WTC11 (cell line): ENCODE measurements around the gene SLC25A21. TPM values are rescaled to one million over a fixed set of nuclear protein-coding genes. Genes with fewer than 3 reads are reported as not detected.

Source experiments
- ATAC-seq: fragments of 200-7000 bp; cut with Tn5 transposase; 2 replicates; pipeline ENCODE4 v1.10.0; 2021; ENCODE audit warnings: mild to moderate bottlenecking, moderate library complexity
- CTCF ChIA-PET: fragments of 300-600 bp; sonication (Branson Sonifier 250); formaldehyde crosslinking; loops from one replicate; lab custom pipeline; 2021; ENCODE audit warnings: antibody characterized with exemption; lab: Charles Lee
- POLR2A ChIA-PET: fragments of 350-600 bp; sonication (Branson Sonifier 250); formaldehyde crosslinking; loops from one replicate; lab custom pipeline; 2021; ENCODE audit warnings: antibody characterized with exemption; lab: Charles Lee
- DNase-seq: peaks from one replicate; pipeline ENCODE4 v3.0.0; 2021; ENCODE audit warnings: low spot score
- H3K27ac Mint-ChIP-seq: 2 replicates; pipeline ENCODE4 v1.8.0; 2021; ENCODE audit warnings: mixed read lengths
- H3K27me3 Mint-ChIP-seq: 2 replicates; pipeline ENCODE4 v1.8.0; 2021; ENCODE audit warnings: low read depth, mild to moderate bottlenecking, moderate library complexity, mixed read lengths
- H3K36me3 Mint-ChIP-seq: 2 replicates; pipeline ENCODE4 v1.8.0; 2021; ENCODE audit warnings: mixed read lengths
- H3K4me1 Mint-ChIP-seq: 2 replicates; pipeline ENCODE4 v1.8.0; 2022; ENCODE audit warnings: mixed read lengths
- H3K4me3 Mint-ChIP-seq: 2 replicates; pipeline ENCODE4 v1.8.0; 2021; ENCODE audit warnings: mild to moderate bottlenecking, moderate library complexity, mixed read lengths
- H3K9me3 Mint-ChIP-seq: 2 replicates; pipeline ENCODE4 v1.8.0; 2021; ENCODE audit warnings: mixed read lengths
- ELF4 ChIP-seq: sonication (generic); formaldehyde crosslinking; IDR thresholded peaks from 2 replicates; pipeline ENCODE4 v1.8.1; 2022; ENCODE audit warnings: low read depth, mild to moderate bottlenecking, moderate library complexity, missing genetic modification reagents
- ERG ChIP-seq: fragments of 250-450 bp; sonication (Bioruptor Pico); IDR thresholded peaks from 2 replicates; pipeline ENCODE4 v1.8.0; 2021; ENCODE audit warnings: mild to moderate bottlenecking
- FOXK1 ChIP-seq: sonication (generic); formaldehyde crosslinking; IDR thresholded peaks from 2 replicates; pipeline ENCODE4 v1.8.0; 2022; ENCODE audit warnings: mild to moderate bottlenecking, moderate library complexity, missing genetic modification reagents
- GTF2I ChIP-seq: fragments of 250-450 bp; sonication (Bioruptor Pico); conservative IDR thresholded peaks from 2 replicates; pipeline ENCODE4 v1.4.0; 2021; ENCODE audit warnings: mild to moderate bottlenecking
- KAT7 ChIP-seq: sonication (generic); formaldehyde crosslinking; IDR thresholded peaks from 2 replicates; pipeline ENCODE4 v1.8.1; 2023; ENCODE audit warnings: missing genetic modification reagents, mild to moderate bottlenecking, borderline replicate concordance
- MLX ChIP-seq: sonication (generic); formaldehyde crosslinking; IDR thresholded peaks from 2 replicates; pipeline ENCODE4 v1.8.1; 2023; ENCODE audit warnings: mild to moderate bottlenecking, missing genetic modification reagents, moderate library complexity
- MYBL2 ChIP-seq: sonication (generic); formaldehyde crosslinking; IDR thresholded peaks from 2 replicates; pipeline ENCODE4 v1.8.1; 2023; ENCODE audit warnings: mild to moderate bottlenecking, moderate library complexity, missing genetic modification reagents
- NFATC4 ChIP-seq: fragments of 250-450 bp; sonication (Bioruptor Pico); IDR thresholded peaks from 2 replicates; pipeline ENCODE4 v1.9.0; 2021; ENCODE audit warnings: mild to moderate bottlenecking
- NFE2L1 ChIP-seq: sonication (generic); formaldehyde crosslinking; IDR thresholded peaks from 2 replicates; pipeline ENCODE4 v1.8.1; 2023; ENCODE audit warnings: missing genetic modification reagents
- NR3C1 ChIP-seq: sonication (generic); formaldehyde crosslinking; conservative IDR thresholded peaks from 2 replicates; pipeline ENCODE4 v1.8.1; 2023; ENCODE audit warnings: low read depth, mild to moderate bottlenecking, missing genetic modification reagents
- SMAD4 ChIP-seq: sonication (generic); formaldehyde crosslinking; IDR thresholded peaks from 2 replicates; pipeline ENCODE4 v1.8.0; 2022; ENCODE audit warnings: mild to moderate bottlenecking, missing genetic modification reagents
- TCF7 ChIP-seq: sonication (generic); formaldehyde crosslinking; IDR thresholded peaks from 2 replicates; pipeline ENCODE4 v1.8.0; 2022; ENCODE audit warnings: mild to moderate bottlenecking, low read depth, missing genetic modification reagents, moderate library complexity
- TEAD1 ChIP-seq: sonication (generic); formaldehyde crosslinking; IDR thresholded peaks from 2 replicates; pipeline ENCODE4 v1.8.0; 2022; ENCODE audit warnings: mild to moderate bottlenecking, missing genetic modification reagents
- TP53 ChIP-seq: sonication (generic); formaldehyde crosslinking; IDR thresholded peaks from 2 replicates; pipeline ENCODE4 v1.8.1; 2023; ENCODE audit warnings: mild to moderate bottlenecking, missing genetic modification reagents
- ZNF416 ChIP-seq: fragments of 250-450 bp; sonication (Bioruptor Pico); IDR thresholded peaks from 2 replicates; pipeline ENCODE4 v1.9.0; 2021; ENCODE audit warnings: mild to moderate bottlenecking, inconsistent platforms
- ZNF671 ChIP-seq: fragments of 250-450 bp; sonication (Bioruptor Pico); IDR thresholded peaks from 2 replicates; pipeline ENCODE4 v1.8.0; 2021; ENCODE audit warnings: mild to moderate bottlenecking
- total RNA-seq: library from RNA; stranded (reverse); gene quantifications from 3 replicates; pipeline ENCODE4 v1.2.3, GENCODE V29; 2021
- TF ChIP-seq, protein P1 (sequence below): fragments of 250-450 bp; sonication (Bioruptor Pico); conservative IDR thresholded peaks from 2 replicates; pipeline ENCODE4 v1.9.0; 2021; ENCODE audit warnings: mild to moderate bottlenecking
- TF ChIP-seq, protein P2 (sequence below): sonication (generic); formaldehyde crosslinking; conservative IDR thresholded peaks from 2 replicates; pipeline ENCODE4 v1.8.1; 2023; ENCODE audit warnings: mild to moderate bottlenecking, low read depth, missing genetic modification reagents, moderate library complexity
- TF ChIP-seq, protein P3 (sequence below): sonication (generic); formaldehyde crosslinking; IDR thresholded peaks from 2 replicates; pipeline ENCODE4 v1.8.1; 2023; ENCODE audit warnings: mild to moderate bottlenecking, missing genetic modification reagents
- TF ChIP-seq, protein P4 (sequence below): sonication (generic); formaldehyde crosslinking; IDR thresholded peaks from 2 replicates; pipeline ENCODE4 v1.8.1; 2023; ENCODE audit warnings: mild to moderate bottlenecking, missing genetic modification reagents, borderline replicate concordance

SLC25A21 gene
- total RNA-seq, 1 experiment from 2014 or later: 8.2 TPM

DNA sequence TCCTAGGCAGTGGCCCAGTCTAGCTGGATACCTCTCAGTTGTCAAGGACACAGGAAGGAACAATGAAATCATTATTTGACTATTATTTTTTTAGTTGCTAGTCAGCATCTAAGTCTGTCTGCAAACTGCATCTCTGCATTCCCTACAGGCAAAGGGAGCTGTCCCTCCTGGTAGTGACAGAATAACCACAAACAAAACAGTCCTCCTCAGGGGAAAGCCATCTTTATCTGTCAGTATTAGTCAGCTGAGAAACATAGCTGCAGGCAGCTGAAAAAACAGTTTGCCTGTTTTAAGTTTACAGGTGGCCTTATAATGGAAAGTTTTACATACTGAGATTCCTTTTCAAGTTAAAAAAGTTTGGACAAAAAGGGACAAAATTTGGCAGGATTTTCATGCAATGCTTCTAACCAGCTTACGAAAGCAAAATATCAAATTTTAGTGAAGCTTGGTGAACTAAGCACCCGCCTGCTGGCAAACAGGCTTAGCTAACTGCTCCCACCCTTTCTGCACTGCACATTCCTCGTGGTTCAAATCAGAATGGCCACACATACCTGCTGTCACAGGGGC is 29.5 kb downstream of the SLC25A21 start:
- no peak for DNase-seq
- no peak overlapping the region for H3K4me3 Mint-ChIP-seq
- ATAC-seq: peak; percentile 36; the same call in 1 of the 2 replicates
- no peaks in the 10 kb centered on the region for H3K27me3 Mint-ChIP-seq
- POLR2A ChIA-PET: no interaction called here
- CTCF ChIA-PET: interaction anchor here (1.0 to 1.8 kb wide), 5 partner anchors 9 to 495 kb away, joined by 3 to 8 read pairs (median 5); no protein-coding TSS in a partner anchor
- no peaks in the 10 kb centered on the region for H3K9me3 Mint-ChIP-seq
- H3K4me1 Mint-ChIP-seq: peaks cover 8% of the 10 kb centered on the region; the same call in 1 of the 2 replicates
- H3K36me3 Mint-ChIP-seq: no peaks in the 10 kb centered on the region
- H3K27ac Mint-ChIP-seq: no peak overlapping the region
- TF ChIP-seq NFE2L1 (CRISPR knock-in tag) (no peak), NR3C1 (CRISPR knock-in tag) (no peak), ERG (CRISPR knock-in tag) (no peak), TP53 (no peak), KAT7 (CRISPR knock-in tag) (no peak), ZNF671 (CRISPR knock-in tag) (no peak), SMAD4 (CRISPR knock-in tag) (no peak), NFATC4 (CRISPR knock-in tag) (no peak), ZNF416 (no peak), GTF2I (CRISPR knock-in tag) (no peak), ELF4 (CRISPR knock-in tag) (no peak), TCF7 (CRISPR knock-in tag) (no peak), MYBL2 (CRISPR knock-in tag) (no peak), MLX (CRISPR knock-in tag) (no peak), TEAD1 (CRISPR knock-in tag) (no peak), FOXK1 (CRISPR knock-in tag) (no peak)
- TF ChIP-seq, protein P1, sequence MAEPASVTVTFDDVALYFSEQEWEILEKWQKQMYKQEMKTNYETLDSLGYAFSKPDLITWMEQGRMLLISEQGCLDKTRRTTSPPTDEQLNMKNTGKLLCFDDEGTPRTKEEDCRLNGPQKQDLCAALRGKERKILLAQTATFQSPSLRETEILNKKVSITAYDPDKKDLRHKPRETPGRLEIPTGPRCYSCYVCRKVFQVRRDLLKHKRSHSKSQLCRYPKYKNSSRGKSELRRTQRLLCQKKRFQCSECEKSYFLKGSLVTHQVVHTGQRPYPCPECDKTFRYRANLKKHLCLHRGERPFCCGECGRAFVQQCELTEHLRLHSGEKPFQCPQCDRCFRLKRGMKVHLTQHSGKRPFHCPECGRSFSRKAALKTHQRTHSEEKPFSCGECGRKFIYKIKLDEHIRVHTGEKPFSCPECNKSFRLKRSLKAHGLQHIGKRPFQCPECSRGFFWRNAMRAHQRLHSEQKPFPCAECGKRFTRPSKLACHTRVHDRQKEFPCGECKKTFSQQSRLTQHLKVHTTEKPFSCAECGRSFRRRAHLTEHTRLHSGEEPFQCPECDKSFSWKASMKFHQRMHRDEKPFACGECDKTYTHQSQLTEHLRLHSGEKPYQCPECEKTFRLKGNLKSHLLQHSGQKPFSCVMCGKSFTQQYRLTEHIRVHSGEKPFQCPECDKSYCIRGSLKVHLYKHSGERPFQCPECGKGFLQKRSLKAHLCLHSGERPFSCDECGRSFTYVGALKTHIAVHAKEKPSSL (CRISPR knock-in tag): no peak
- TF ChIP-seq, protein P2, sequence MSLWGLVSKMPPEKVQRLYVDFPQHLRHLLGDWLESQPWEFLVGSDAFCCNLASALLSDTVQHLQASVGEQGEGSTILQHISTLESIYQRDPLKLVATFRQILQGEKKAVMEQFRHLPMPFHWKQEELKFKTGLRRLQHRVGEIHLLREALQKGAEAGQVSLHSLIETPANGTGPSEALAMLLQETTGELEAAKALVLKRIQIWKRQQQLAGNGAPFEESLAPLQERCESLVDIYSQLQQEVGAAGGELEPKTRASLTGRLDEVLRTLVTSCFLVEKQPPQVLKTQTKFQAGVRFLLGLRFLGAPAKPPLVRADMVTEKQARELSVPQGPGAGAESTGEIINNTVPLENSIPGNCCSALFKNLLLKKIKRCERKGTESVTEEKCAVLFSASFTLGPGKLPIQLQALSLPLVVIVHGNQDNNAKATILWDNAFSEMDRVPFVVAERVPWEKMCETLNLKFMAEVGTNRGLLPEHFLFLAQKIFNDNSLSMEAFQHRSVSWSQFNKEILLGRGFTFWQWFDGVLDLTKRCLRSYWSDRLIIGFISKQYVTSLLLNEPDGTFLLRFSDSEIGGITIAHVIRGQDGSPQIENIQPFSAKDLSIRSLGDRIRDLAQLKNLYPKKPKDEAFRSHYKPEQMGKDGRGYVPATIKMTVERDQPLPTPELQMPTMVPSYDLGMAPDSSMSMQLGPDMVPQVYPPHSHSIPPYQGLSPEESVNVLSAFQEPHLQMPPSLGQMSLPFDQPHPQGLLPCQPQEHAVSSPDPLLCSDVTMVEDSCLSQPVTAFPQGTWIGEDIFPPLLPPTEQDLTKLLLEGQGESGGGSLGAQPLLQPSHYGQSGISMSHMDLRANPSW (CRISPR knock-in tag): no peak
- TF ChIP-seq, protein P3, sequence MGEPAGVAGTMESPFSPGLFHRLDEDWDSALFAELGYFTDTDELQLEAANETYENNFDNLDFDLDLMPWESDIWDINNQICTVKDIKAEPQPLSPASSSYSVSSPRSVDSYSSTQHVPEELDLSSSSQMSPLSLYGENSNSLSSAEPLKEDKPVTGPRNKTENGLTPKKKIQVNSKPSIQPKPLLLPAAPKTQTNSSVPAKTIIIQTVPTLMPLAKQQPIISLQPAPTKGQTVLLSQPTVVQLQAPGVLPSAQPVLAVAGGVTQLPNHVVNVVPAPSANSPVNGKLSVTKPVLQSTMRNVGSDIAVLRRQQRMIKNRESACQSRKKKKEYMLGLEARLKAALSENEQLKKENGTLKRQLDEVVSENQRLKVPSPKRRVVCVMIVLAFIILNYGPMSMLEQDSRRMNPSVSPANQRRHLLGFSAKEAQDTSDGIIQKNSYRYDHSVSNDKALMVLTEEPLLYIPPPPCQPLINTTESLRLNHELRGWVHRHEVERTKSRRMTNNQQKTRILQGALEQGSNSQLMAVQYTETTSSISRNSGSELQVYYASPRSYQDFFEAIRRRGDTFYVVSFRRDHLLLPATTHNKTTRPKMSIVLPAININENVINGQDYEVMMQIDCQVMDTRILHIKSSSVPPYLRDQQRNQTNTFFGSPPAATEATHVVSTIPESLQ (CRISPR knock-in tag): no peak
- TF ChIP-seq, protein P4, sequence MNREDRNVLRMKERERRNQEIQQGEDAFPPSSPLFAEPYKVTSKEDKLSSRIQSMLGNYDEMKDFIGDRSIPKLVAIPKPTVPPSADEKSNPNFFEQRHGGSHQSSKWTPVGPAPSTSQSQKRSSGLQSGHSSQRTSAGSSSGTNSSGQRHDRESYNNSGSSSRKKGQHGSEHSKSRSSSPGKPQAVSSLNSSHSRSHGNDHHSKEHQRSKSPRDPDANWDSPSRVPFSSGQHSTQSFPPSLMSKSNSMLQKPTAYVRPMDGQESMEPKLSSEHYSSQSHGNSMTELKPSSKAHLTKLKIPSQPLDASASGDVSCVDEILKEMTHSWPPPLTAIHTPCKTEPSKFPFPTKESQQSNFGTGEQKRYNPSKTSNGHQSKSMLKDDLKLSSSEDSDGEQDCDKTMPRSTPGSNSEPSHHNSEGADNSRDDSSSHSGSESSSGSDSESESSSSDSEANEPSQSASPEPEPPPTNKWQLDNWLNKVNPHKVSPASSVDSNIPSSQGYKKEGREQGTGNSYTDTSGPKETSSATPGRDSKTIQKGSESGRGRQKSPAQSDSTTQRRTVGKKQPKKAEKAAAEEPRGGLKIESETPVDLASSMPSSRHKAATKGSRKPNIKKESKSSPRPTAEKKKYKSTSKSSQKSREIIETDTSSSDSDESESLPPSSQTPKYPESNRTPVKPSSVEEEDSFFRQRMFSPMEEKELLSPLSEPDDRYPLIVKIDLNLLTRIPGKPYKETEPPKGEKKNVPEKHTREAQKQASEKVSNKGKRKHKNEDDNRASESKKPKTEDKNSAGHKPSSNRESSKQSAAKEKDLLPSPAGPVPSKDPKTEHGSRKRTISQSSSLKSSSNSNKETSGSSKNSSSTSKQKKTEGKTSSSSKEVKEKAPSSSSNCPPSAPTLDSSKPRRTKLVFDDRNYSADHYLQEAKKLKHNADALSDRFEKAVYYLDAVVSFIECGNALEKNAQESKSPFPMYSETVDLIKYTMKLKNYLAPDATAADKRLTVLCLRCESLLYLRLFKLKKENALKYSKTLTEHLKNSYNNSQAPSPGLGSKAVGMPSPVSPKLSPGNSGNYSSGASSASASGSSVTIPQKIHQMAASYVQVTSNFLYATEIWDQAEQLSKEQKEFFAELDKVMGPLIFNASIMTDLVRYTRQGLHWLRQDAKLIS: no peak
